Chondrocyte (in vitro differentiated cells): ENCODE data around the gene WARS2. TPM values are rescaled to one million over a fixed set of nuclear protein-coding genes. Genes with fewer than 3 reads are reported as not detected.
A peak's percentile ranks its signal among the peaks of the same experiment; 100 is the strongest.

Source experiments
- DNase-seq: peaks from one replicate; pipeline ENCODE4 v3.0.0; 2021; ENCODE audit warnings: mixed read lengths, low spot score
- H3K27ac Mint-ChIP-seq: one replicate; pipeline ENCODE4 v1.8.0; 2021; ENCODE audit warnings: mild to moderate bottlenecking, moderate library complexity, mixed read lengths; ENCODE audit not compliant: unreplicated experiment
- H3K27me3 Mint-ChIP-seq: 2 replicates; pipeline ENCODE4 v1.8.0; 2021; ENCODE audit warnings: low read depth, mixed read lengths
- H3K36me3 Mint-ChIP-seq: 2 replicates; pipeline ENCODE4 v1.8.0; 2021; ENCODE audit warnings: low read depth, mixed read lengths
- H3K4me1 Mint-ChIP-seq: 2 replicates; pipeline ENCODE4 v1.8.0; 2021; ENCODE audit warnings: low read depth, mild to moderate bottlenecking, mixed read lengths
- H3K4me3 Mint-ChIP-seq: one replicate; pipeline ENCODE4 v1.8.0; 2021; ENCODE audit warnings: mild to moderate bottlenecking, moderate library complexity, mixed read lengths; ENCODE audit not compliant: unreplicated experiment
- H3K9me3 Mint-ChIP-seq: 2 replicates; pipeline ENCODE4 v1.8.0; 2021; ENCODE audit warnings: low read depth, mixed read lengths
- CTCF ChIP-seq: fragments of 200-600 bp; sonication (generic); IDR thresholded peaks from 2 replicates; pipeline ENCODE4 v1.5.0; 2021; ENCODE audit warnings: antibody characterized with exemption, mild to moderate bottlenecking, moderate library complexity
- total RNA-seq: library from RNA; stranded (reverse); gene quantifications from 3 replicates; pipeline ENCODE4 v1.2.1, GENCODE V29; 2021

The WARS2 gene
- total RNA-seq, 1 donor from 2014 or later: 9.4 TPM

- Mint-ChIP-seq H3K4me1 (peaks cover 24% of the 10 kb centered on the region), H3K4me3 (no peak overlapping the region), H3K27ac (peak overlapping the region; percentile 84)
These were observed 131.2 kb downstream of the WARS2 start for GRCh38 chr1:119009312-119009655.

DNA sequence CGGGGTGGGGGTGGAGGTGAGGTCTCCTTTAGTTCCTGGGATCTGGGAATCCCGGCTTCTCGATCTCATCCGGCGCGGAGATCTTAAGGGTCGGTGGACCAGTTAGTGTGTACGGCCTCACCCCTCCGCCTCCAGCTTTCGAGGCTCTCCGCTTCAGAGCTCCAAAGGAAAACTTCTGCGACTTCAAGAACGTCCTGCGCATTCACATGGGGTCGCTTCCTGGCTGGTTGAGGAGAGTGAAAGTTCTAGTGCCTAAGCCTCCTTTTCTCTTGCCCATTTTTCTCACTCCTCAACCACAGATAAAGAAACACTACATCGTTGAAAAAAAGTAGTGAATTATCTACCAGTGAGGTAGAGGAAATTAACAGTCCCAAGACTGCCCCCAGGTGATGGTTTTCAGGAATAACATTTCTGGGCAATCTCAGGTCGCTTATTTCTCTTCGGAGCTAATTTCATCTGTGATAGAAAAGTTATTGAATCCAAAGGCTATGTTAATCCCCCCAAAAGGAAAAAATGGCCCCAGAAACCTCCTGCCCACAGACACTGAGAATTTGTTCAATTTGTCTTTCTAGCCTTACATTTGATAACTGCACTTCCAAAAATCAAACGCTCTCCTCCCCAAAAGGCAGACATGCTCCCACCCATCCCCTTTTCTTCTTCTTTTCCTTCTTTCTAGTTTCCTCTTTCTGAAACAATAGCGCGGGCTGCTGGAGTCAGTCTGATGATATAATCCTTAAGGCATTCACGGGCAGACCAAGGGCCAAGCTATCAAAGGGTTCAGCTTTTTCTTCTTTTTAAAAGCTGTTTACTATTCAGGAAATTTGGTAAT, 131.8 kb downstream of the WARS2 start:
- DNase-seq: no peak
- Mint-ChIP-seq H3K9me3 (peaks cover 3% of the 10 kb centered on the region), H3K27me3 (peaks cover 12% of the 10 kb centered on the region), H3K36me3 (peaks cover 1% of the 10 kb centered on the region), H3K27ac (peak overlapping the region; percentile 84), H3K4me3 (peak overlapping the region; percentile 74), H3K4me1 (peaks cover 30% of the 10 kb centered on the region)
- TF ChIP-seq CTCF: peak; percentile 90

More at GRCh38 chr1:119009312-119009655, 131.2 kb downstream of the WARS2 start:
- H3K9me3 Mint-ChIP-seq: peaks cover 3% of the 10 kb centered on the region
- no peak for DNase-seq
- H3K36me3 Mint-ChIP-seq: peaks cover 1% of the 10 kb centered on the region
- peaks cover 12% of the 10 kb centered on the region for H3K27me3 Mint-ChIP-seq
- no peak for TF ChIP-seq CTCF

GRCh38 chr1:119007670-119008482, 132.6 kb downstream of the WARS2 start:
- Mint-ChIP-seq H3K36me3 (peaks cover 1% of the 10 kb centered on the region), H3K27ac (peak overlapping the region; percentile 84), H3K4me1 (peaks cover 38% of the 10 kb centered on the region)

DNA sequence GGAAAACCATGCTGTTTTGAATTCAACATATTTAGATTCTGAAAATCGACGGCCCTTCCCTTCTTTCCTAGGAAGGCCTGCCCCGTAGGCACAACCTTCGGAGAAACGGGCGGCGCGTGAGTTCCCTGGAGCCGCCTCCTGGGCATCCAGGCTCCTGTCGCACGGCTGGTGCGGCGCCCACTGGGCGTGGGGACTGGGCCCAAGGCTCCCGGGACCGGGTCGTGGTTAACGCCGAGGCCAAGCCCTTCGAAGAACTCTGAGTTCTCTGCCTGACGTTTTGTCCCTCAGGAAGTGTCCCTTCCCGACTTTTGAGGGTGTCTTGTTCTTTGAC, 133.1 kb downstream of the WARS2 start:
- Mint-ChIP-seq H3K9me3 (peaks cover 3% of the 10 kb centered on the region), H3K4me1 (peaks cover 43% of the 10 kb centered on the region), H3K4me3 (no peak overlapping the region), H3K36me3 (peaks cover 1% of the 10 kb centered on the region), H3K27ac (no peak overlapping the region), H3K27me3 (peaks cover 12% of the 10 kb centered on the region)
- no peak for TF ChIP-seq CTCF
- no peak for DNase-seq

More at GRCh38 chr1:119007670-119008482, 132.6 kb downstream of the WARS2 start:
- peak overlapping the region; percentile 74 for H3K4me3 Mint-ChIP-seq
- no peak for TF ChIP-seq CTCF
- DNase-seq: no peak
- H3K9me3 Mint-ChIP-seq: peaks cover 3% of the 10 kb centered on the region
- peaks cover 12% of the 10 kb centered on the region for H3K27me3 Mint-ChIP-seq

GRCh38 chr1:119006406-119007279, 133.8 kb downstream of the WARS2 start:
- H3K9me3 Mint-ChIP-seq: peaks cover 3% of the 10 kb centered on the region
- peaks cover 50% of the 10 kb centered on the region for H3K4me1 Mint-ChIP-seq
- H3K27ac Mint-ChIP-seq: no peak overlapping the region
- no peak for DNase-seq
- H3K27me3 Mint-ChIP-seq: peaks cover 12% of the 10 kb centered on the region
- H3K4me3 Mint-ChIP-seq: peak overlapping the region; percentile 67
- peaks cover 1% of the 10 kb centered on the region for H3K36me3 Mint-ChIP-seq
- no peak for TF ChIP-seq CTCF
